Uterus (tissue), 2 donors: ENCODE measurements around the gene HDAC1.

ENCODE experiments used
- POLR2A ChIP-seq, 2 donors: fragments of 450-650 bp; IDR thresholded peaks; one replicate each; pipeline ENCODE4 v1.6.1; 2016; ENCODE audit warnings: antibody characterized with exemption in 2 of 2, mild to moderate bottlenecking in 1 of 2, moderate library complexity in 1 of 2
- TF ChIP-seq, protein P1 (sequence below), 4 experiments: fragments of 200-600 bp in 2 of 4; fragments of 450-650 bp in 2 of 4; sonication (generic) in 2 of 4; IDR thresholded peaks; one replicate each; pipeline ENCODE4 v1.5.1; 2016 to 2019; ENCODE audit warnings: antibody characterized with exemption in 4 of 4, mild to moderate bottlenecking in 2 of 4, moderate library complexity in 1 of 4

DNA sequence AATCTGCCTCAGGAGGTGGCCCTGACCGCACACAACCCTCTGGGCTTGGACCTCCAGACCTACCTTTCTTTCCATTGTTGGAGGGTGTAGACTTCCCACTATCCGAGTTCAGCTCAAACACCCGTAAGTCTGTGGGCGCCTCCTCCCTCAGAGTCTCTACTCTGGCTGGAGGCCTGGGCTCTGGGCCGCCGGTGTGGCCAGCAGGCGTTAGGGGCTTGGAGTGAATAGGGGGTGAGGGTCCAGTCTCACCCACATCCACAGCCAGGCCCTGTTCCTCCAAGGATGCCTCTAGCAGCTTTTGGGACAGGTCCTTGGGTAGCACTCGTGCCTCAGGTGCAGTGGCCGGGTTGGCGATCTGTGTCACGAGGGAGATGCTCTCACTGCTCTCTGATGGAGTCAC is 84.3 kb downstream of the HDAC1 start:
- TF ChIP-seq, protein P1, sequence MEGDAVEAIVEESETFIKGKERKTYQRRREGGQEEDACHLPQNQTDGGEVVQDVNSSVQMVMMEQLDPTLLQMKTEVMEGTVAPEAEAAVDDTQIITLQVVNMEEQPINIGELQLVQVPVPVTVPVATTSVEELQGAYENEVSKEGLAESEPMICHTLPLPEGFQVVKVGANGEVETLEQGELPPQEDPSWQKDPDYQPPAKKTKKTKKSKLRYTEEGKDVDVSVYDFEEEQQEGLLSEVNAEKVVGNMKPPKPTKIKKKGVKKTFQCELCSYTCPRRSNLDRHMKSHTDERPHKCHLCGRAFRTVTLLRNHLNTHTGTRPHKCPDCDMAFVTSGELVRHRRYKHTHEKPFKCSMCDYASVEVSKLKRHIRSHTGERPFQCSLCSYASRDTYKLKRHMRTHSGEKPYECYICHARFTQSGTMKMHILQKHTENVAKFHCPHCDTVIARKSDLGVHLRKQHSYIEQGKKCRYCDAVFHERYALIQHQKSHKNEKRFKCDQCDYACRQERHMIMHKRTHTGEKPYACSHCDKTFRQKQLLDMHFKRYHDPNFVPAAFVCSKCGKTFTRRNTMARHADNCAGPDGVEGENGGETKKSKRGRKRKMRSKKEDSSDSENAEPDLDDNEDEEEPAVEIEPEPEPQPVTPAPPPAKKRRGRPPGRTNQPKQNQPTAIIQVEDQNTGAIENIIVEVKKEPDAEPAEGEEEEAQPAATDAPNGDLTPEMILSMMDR (IDR thresholded peaks at IDR 0.05), result no peak
- no peak for TF ChIP-seq POLR2A (IDR thresholded peaks at IDR 0.05)
